Ovary (tissue), 3 donors: ENCODE data around the gene VPS35L.

Experiments used
- EP300 ChIP-seq: sonication (generic); formaldehyde crosslinking; IDR thresholded peaks from one replicate; pipeline ENCODE4 v1.6.1; 2017; ENCODE audit warnings: antibody characterized with exemption
- POLR2A ChIP-seq: fragments of 450-650 bp; IDR thresholded peaks from one replicate; pipeline ENCODE4 v1.6.1; 2017; ENCODE audit warnings: antibody characterized with exemption, mild to moderate bottlenecking, moderate library complexity
- TF ChIP-seq, protein P1 (sequence below), 3 donors: fragments of 450-650 bp in 2 of 3; fragments of 200-600 bp in 1 of 3; IDR thresholded peaks; one replicate each; pipeline versions ENCODE4 v1.5.1 to v1.8.0; 2016 to 2022; ENCODE audit warnings: antibody characterized with exemption in 3 of 3, mild to moderate bottlenecking in 1 of 3
- donor health status: DM: no; HTN: no; CAD: no.

DNA sequence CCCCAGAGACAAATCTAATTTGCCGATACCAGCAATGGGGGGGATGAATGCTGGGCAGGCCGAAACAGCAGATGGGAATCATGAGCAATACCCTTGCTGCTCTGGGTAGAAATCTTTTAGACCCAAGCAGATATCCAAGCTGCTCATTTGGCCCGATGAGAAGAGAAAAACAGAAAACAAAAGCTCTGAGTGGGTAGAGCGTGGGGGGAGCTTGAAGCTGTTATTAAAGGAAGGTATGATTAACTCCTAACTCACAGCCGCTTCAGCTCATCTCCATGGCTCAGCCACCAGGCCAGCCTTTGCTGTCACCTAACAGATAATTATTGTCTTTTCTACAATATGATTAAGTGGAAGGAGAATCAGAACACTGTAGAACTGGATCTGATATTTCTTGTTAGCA, 58.3 kb downstream of the VPS35L start:
- TF ChIP-seq POLR2A (no peak), EP300 (no peak)
- TF ChIP-seq, protein P1, sequence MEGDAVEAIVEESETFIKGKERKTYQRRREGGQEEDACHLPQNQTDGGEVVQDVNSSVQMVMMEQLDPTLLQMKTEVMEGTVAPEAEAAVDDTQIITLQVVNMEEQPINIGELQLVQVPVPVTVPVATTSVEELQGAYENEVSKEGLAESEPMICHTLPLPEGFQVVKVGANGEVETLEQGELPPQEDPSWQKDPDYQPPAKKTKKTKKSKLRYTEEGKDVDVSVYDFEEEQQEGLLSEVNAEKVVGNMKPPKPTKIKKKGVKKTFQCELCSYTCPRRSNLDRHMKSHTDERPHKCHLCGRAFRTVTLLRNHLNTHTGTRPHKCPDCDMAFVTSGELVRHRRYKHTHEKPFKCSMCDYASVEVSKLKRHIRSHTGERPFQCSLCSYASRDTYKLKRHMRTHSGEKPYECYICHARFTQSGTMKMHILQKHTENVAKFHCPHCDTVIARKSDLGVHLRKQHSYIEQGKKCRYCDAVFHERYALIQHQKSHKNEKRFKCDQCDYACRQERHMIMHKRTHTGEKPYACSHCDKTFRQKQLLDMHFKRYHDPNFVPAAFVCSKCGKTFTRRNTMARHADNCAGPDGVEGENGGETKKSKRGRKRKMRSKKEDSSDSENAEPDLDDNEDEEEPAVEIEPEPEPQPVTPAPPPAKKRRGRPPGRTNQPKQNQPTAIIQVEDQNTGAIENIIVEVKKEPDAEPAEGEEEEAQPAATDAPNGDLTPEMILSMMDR (IDR thresholded peaks at IDR 0.05), result no peak
